Endothelial cell of umbilical vein (primary cell): ENCODE data around the gene KCNH2. TPM values are rescaled to one million over a fixed set of nuclear protein-coding genes. Genes with fewer than 3 reads are reported as not detected.

Experiments
- BruUV-seq: library from RNA; stranded (reverse); fragments of 400-500 nt; replicated peaks from 2 replicates; lab custom pipeline; 2021; lab: Mats Ljungman, UMichigan
- CTCF ChIA-PET: fragments of 300-600, 350-600 bp; sonication (Branson Sonifier 250); formaldehyde crosslinking; loops from one replicate; lab custom pipeline; 2021; ENCODE audit warnings: antibody characterized with exemption, inconsistent platforms; lab: Charles Lee
- POLR2A ChIA-PET: fragments of 300-600, 350-600 bp; sonication (Branson Sonifier 250); formaldehyde crosslinking; loops from one replicate; lab custom pipeline; 2021; ENCODE audit warnings: antibody characterized with exemption, inconsistent platforms; lab: Charles Lee
- DNase-seq: peaks from one replicate; pipeline ENCODE4 v3.0.0-alpha.2; 2011; ENCODE audit warnings: low read depth, low spot score
- FAIRE-seq: peaks from 2 replicates; lab custom pipeline; 2011; peaks lifted over from hg19 to GRCh38; lab: Jason Lieb, UNC
- H2AFZ ChIP-seq: 2 replicates; pipeline ENCODE4 v1.6.0; 2012; ENCODE audit warnings: low read depth, low read length, control low read depth, inconsistent platforms
- H3K27ac ChIP-seq: 2 replicates; pipeline ENCODE4 v1.5.1; 2011; ENCODE audit warnings: low read depth, mild to moderate bottlenecking, control low read depth, low read length, moderate library complexity; ENCODE audit not compliant: insufficient read depth
- H3K27me3 ChIP-seq, 2 experiments: 2 replicates each; pipeline versions ENCODE4 v1.6.0 to v1.6.1; 2011; ENCODE audit warnings: low read length in 2 of 2, mixed read lengths in 1 of 2; ENCODE audit not compliant: control insufficient read depth in 2 of 2, insufficient read depth in 2 of 2
- H3K36me3 ChIP-seq, 2 experiments: 2 replicates in 1 of 2; 3 replicates in 1 of 2; pipeline ENCODE4 v1.5.1; 2011; ENCODE audit warnings: low read length in 2 of 2, mild to moderate bottlenecking in 1 of 2, moderate library complexity in 1 of 2; ENCODE audit not compliant: control insufficient read depth in 2 of 2, insufficient read depth in 2 of 2; ENCODE audit errors: extremely low read depth in 1 of 2
- H3K4me1 ChIP-seq: 3 replicates; pipeline ENCODE4 v1.5.1; 2011; ENCODE audit warnings: mild to moderate bottlenecking, low read length; ENCODE audit not compliant: control insufficient read depth, insufficient read depth; ENCODE audit errors: extremely low read depth
- H3K4me2 ChIP-seq: 2 replicates; pipeline ENCODE4 v1.6.1; 2011; ENCODE audit warnings: low read length, control low read depth, mixed read lengths; ENCODE audit not compliant: insufficient read depth
- H3K4me3 ChIP-seq, 3 experiments: fragments of 200-600 bp in 1 of 3; sonication (generic), shearing (Covaris generic) in 1 of 3; replicated peaks in 1 of 3; 2 replicates each; pipeline ENCODE4 v1.5.1; 2011 to 2016; ENCODE audit warnings: control low read depth in 3 of 3, low read length in 3 of 3, mild to moderate bottlenecking in 2 of 3, inconsistent platforms in 1 of 3, low read depth in 1 of 3, moderate library complexity in 1 of 3; ENCODE audit not compliant: insufficient read depth in 1 of 3
- H3K79me2 ChIP-seq: 2 replicates; pipeline ENCODE4 v1.6.0; 2012; ENCODE audit warnings: low read length, inconsistent platforms; ENCODE audit not compliant: control insufficient read depth, insufficient read depth
- H3K9ac ChIP-seq: replicated peaks from 2 replicates; pipeline ENCODE3; 2011; ENCODE audit warnings: low read length, control low read depth; ENCODE audit not compliant: insufficient read depth; ENCODE audit errors: extremely low read depth
- H3K9me1 ChIP-seq: replicated peaks from 3 replicates; pipeline ENCODE4 v1.6.0; 2011; ENCODE audit warnings: mild to moderate bottlenecking, low read length; ENCODE audit not compliant: control insufficient read depth, insufficient read depth; ENCODE audit errors: extremely low read depth
- H3K9me3 ChIP-seq: replicated peaks from 2 replicates; pipeline ENCODE4 v1.5.1; 2012; ENCODE audit warnings: low read length, inconsistent platforms; ENCODE audit not compliant: control insufficient read depth, insufficient read depth
- H4K20me1 ChIP-seq: replicated peaks from 2 replicates; pipeline ENCODE3; 2011; ENCODE audit warnings: mild to moderate bottlenecking, low read length; ENCODE audit not compliant: control insufficient read depth, insufficient read depth; ENCODE audit errors: extremely low read depth
- CTCF ChIP-seq, 2 donors: IDR thresholded peaks; 1 replicate in 1 of 2; 2 replicates in 1 of 2; pipeline ENCODE4 v1.5.1; 2011; ENCODE audit warnings: low read length in 2 of 2, mild to moderate bottlenecking in 2 of 2, moderate library complexity in 2 of 2, control low read depth in 1 of 2, inconsistent platforms in 1 of 2, low read depth in 1 of 2; ENCODE audit not compliant: insufficient read depth in 1 of 2; ENCODE audit errors: extremely low read depth in 1 of 2
- EZH2 ChIP-seq: IDR thresholded peaks from 2 replicates; pipeline ENCODE4 v1.6.1; 2012; ENCODE audit warnings: borderline replicate concordance, low read depth, mild to moderate bottlenecking, moderate library complexity, low read length, inconsistent platforms; ENCODE audit not compliant: severe bottlenecking
- FOS ChIP-seq: IDR thresholded peaks from 2 replicates; pipeline ENCODE4 v1.6.1; 2011; ENCODE audit warnings: mild to moderate bottlenecking, low read length, moderate library complexity, borderline replicate concordance; ENCODE audit not compliant: insufficient read depth
- GATA2 ChIP-seq: IDR thresholded peaks from 2 replicates; pipeline ENCODE4 v1.7.0; 2011; ENCODE audit warnings: low read depth, mild to moderate bottlenecking, moderate library complexity, mixed read lengths, low read length; ENCODE audit not compliant: insufficient read length, insufficient read depth
- JUN ChIP-seq: IDR thresholded peaks from 2 replicates; pipeline ENCODE4 v1.6.1; 2011; ENCODE audit warnings: borderline replicate concordance, low read depth; ENCODE audit not compliant: insufficient read length, insufficient read depth
- MAX ChIP-seq: IDR thresholded peaks from 2 replicates; pipeline ENCODE4 v1.6.1; 2011; ENCODE audit not compliant: insufficient read depth, insufficient read length
- MYC ChIP-seq: IDR thresholded peaks from one replicate; pipeline ENCODE4 v1.6.1; 2011; ENCODE audit warnings: mild to moderate bottlenecking, low read depth, low read length
- POLR2A ChIP-seq: IDR thresholded peaks from 2 replicates; pipeline ENCODE4 v1.6.1; 2012; ENCODE audit warnings: low read depth, mild to moderate bottlenecking, control low read depth, low read length
- POLR2AphosphoS5 ChIP-seq: IDR thresholded peaks from 2 replicates; pipeline ENCODE4 v1.6.1; 2012; ENCODE audit warnings: low read depth, mild to moderate bottlenecking, control low read depth, low read length, moderate library complexity; ENCODE audit not compliant: insufficient read depth
- dilution Hi-C: fragments of 300-500 bp; cut with MboI; formaldehyde crosslinking; loops from one replicate; pipeline ENCODE4 v1.15.0; 2019; ENCODE audit warnings: low sequenced_read_pairs; ENCODE audit not compliant: extremely low pct_ligation_motif_present
- intact Hi-C: fragments of 100-400 bp; cut with micrococcal nuclease; formaldehyde crosslinking; loops from one replicate; pipeline ENCODE4 v1.10.0; 2022
- polyA plus RNA-seq, 4 experiments: library from polyadenylated mRNA; depleted of rRNA in 3 of 4; stranded (reverse) in 3 of 4; unstranded in 1 of 4; fragments of >200 nt; gene quantifications; 2 replicates each; pipeline versions ENCODE4 v1.2.1 to v1.2.3, GENCODE V29; 2011 to 2012; ENCODE audit warnings: missing spikeins in 1 of 4
- total RNA-seq: library from RNA; stranded (reverse); gene quantifications from 2 replicates; pipeline ENCODE4 v1.2.3, GENCODE V29; 2021

KCNH2 gene
- total and polyA plus RNA-seq, 2 donors (not counting 3 experiments of a cell fraction or from before 2014, with no cell fraction given) = 0.03 to 0.09 TPM

GRCh38 chr7:150990416-150991186 lies 12.5 kb upstream of the KCNH2 start, which contains the start of gene NOS3:
Gene NOS3 (plus strand): TSS chr7:150991017. CDS start chr7:150993804, 2,787 bp downstream.
- no peak for TF ChIP-seq POLR2AphosphoS5
- no peak for TF ChIP-seq JUN
- no peak for TF ChIP-seq MYC
- no peak for TF ChIP-seq CTCF (IDR thresholded peaks at IDR 0.05; ENCODE audit: extremely low read depth in 1 of 2, insufficient read depth in 1 of 2, low read depth in 1 of 2, low read length in 2 of 2)
- no peak for TF ChIP-seq POLR2A
- no peak for TF ChIP-seq GATA2
- no peak for TF ChIP-seq EZH2
- TF ChIP-seq MAX = no peak
- no peak for TF ChIP-seq FOS
- DNase-seq (no peak), FAIRE-seq (no peak)
- dilution Hi-C loops (no loop called here), intact Hi-C loops (loop anchor here (5.0 kb wide), 1 partner anchor 623 kb away; the partner anchor contains the start of gene REPIN1)
- no peaks in the 10 kb centered on the region for H4K20me1 ChIP-seq
- no peak within 1 kb of the TSS for H3K4me3 ChIP-seq
- H2AFZ ChIP-seq = no peak within 1 kb of the TSS
- peaks cover 2% of the 10 kb centered on the region for H3K9me3 ChIP-seq
- ChIA-PET POLR2A (no interaction called here), CTCF (interaction anchor here (0.8 to 3.3 kb wide), 3 partner anchors 21 to 28 kb away, joined by 3 to 25 read pairs (median 4); no protein-coding TSS in a partner anchor)
- no peak within 1 kb of the TSS for H3K4me2 ChIP-seq
- H3K27ac ChIP-seq = no peak within 1 kb of the TSS
- H3K27me3 ChIP-seq = no peaks in the 10 kb centered on the region
- H3K9ac ChIP-seq = no peak within 1 kb of the TSS
- H3K9me1 ChIP-seq = no peaks in the 10 kb centered on the region
- H3K79me2 ChIP-seq = peaks cover 7% of the 10 kb centered on the region
- H3K4me1 ChIP-seq = peaks cover 38% of the 10 kb centered on the region
- BruUV-seq = no TSS peak
- H3K36me3 ChIP-seq = no peaks in the 10 kb centered on the region
